Keratinocyte (primary cell): ENCODE results near the gene FLVCR1. TPM values are rescaled to one million over a fixed set of nuclear protein-coding genes. Genes with fewer than 3 reads are reported as not detected.

ENCODE experiments used
- DNase-seq: peaks from one replicate; pipeline ENCODE4 v3.0.0-alpha.2; 2011; ENCODE audit warnings: low read depth, missing footprints, low spot score
- FAIRE-seq: peaks from 2 replicates; lab custom pipeline; 2011; peaks lifted over from hg19 to GRCh38; lab: Jason Lieb, UNC
- H2AFZ ChIP-seq: 2 replicates; pipeline ENCODE4 v1.6.0; 2012; ENCODE audit warnings: low read length, control low read depth, inconsistent platforms; ENCODE audit not compliant: control insufficient read depth
- H3K27ac ChIP-seq: 2 replicates; pipeline ENCODE4 v1.5.1; 2011; ENCODE audit warnings: low read length; ENCODE audit not compliant: control insufficient read depth, insufficient read depth
- H3K27me3 ChIP-seq: 3 replicates; pipeline ENCODE4 v1.6.0; 2011; ENCODE audit warnings: low read length; ENCODE audit not compliant: control insufficient read depth, insufficient read depth; ENCODE audit errors: extremely low read depth
- H3K36me3 ChIP-seq, 2 experiments: 2 replicates in 1 of 2; 3 replicates in 1 of 2; pipeline ENCODE4 v1.5.1; 2011; ENCODE audit warnings: low read length in 2 of 2, mild to moderate bottlenecking in 1 of 2; ENCODE audit not compliant: control insufficient read depth in 2 of 2, insufficient read depth in 2 of 2; ENCODE audit errors: extremely low read depth in 1 of 2
- H3K4me1 ChIP-seq: 3 replicates; pipeline ENCODE4 v1.5.1; 2011; ENCODE audit warnings: low read length; ENCODE audit not compliant: control insufficient read depth, insufficient read depth; ENCODE audit errors: extremely low read depth
- H3K4me2 ChIP-seq: 3 replicates; pipeline ENCODE4 v1.6.0; 2011; ENCODE audit warnings: low read depth, low read length; ENCODE audit not compliant: control insufficient read depth, insufficient read depth; ENCODE audit errors: extremely low read depth
- H3K4me3 ChIP-seq, 3 experiments: fragments of 200-600 bp in 1 of 3; sonication (generic) in 1 of 3; 2 replicates in 2 of 3; 3 replicates in 1 of 3; pipeline ENCODE4 v1.5.1; 2011 to 2016; ENCODE audit warnings: low read length in 3 of 3, mild to moderate bottlenecking in 3 of 3, control low read depth in 2 of 3, inconsistent platforms in 1 of 3, low read depth in 1 of 3, mixed read lengths in 1 of 3, mixed run types in 1 of 3, moderate library complexity in 1 of 3; ENCODE audit not compliant: control insufficient read depth in 2 of 3, insufficient read depth in 2 of 3; ENCODE audit errors: extremely low read depth in 1 of 3
- H3K79me2 ChIP-seq: 2 replicates; pipeline ENCODE4 v1.6.0; 2012; ENCODE audit warnings: low read length; ENCODE audit not compliant: control insufficient read depth, insufficient read depth
- H3K9ac ChIP-seq: 3 replicates; pipeline ENCODE4 v1.6.0; 2011; ENCODE audit warnings: low read length; ENCODE audit not compliant: control insufficient read depth, insufficient read depth; ENCODE audit errors: extremely low read depth
- H3K9me1 ChIP-seq: 3 replicates; pipeline ENCODE4 v1.6.0; 2011; ENCODE audit warnings: low read length; ENCODE audit not compliant: control insufficient read depth, insufficient read depth; ENCODE audit errors: extremely low read depth
- H3K9me3 ChIP-seq: 2 replicates; pipeline ENCODE4 v1.5.1; 2012; ENCODE audit warnings: low read depth, low read length; ENCODE audit not compliant: control insufficient read depth
- H4K20me1 ChIP-seq: 3 replicates; pipeline ENCODE4 v1.6.0; 2011; ENCODE audit warnings: low read length; ENCODE audit not compliant: control insufficient read depth, insufficient read depth; ENCODE audit errors: extremely low read depth
- EZH2 ChIP-seq: IDR thresholded peaks from one replicate; pipeline ENCODE4 v1.6.1; 2012; ENCODE audit warnings: inconsistent platforms, mild to moderate bottlenecking, low read length, moderate library complexity
- dilution Hi-C: fragments of 300-500 bp; cut with MboI; formaldehyde crosslinking; loops from one replicate; pipeline ENCODE4 v1.7.0; 2020; ENCODE audit warnings: low sequenced_read_pairs; ENCODE audit not compliant: extremely low pct_ligation_motif_present
- polyA plus RNA-seq, 5 experiments: library from polyadenylated mRNA; depleted of rRNA in 3 of 5; stranded (reverse) in 3 of 5; stranded (forward) in 1 of 5; unstranded in 1 of 5; fragments of >200 nt; gene quantifications; 1 replicate in 1 of 5; 2 replicates in 3 of 5; 3 replicates in 1 of 5; pipeline versions ENCODE4 v1.2.1 to v1.2.3, GENCODE V29; 2011 to 2012; ENCODE audit warnings: missing spikeins in 2 of 5, low read depth in 1 of 5, low replicate concordance in 1 of 5
- TF ChIP-seq, protein P1 (sequence below), 3 experiments: IDR thresholded peaks in 1 of 3; conservative IDR thresholded peaks in 1 of 3; optimal IDR thresholded peaks in 1 of 3; 2 replicates in 2 of 3; 3 replicates in 1 of 3; pipeline versions ENCODE3 to v1.5.1; 2011; ENCODE audit warnings: low read length in 3 of 3, mild to moderate bottlenecking in 3 of 3, moderate library complexity in 2 of 3, control low read depth in 1 of 3, inconsistent platforms in 1 of 3; ENCODE audit not compliant: insufficient read depth in 2 of 3; ENCODE audit errors: extremely low read depth in 1 of 3

FLVCR1 gene
- polyA plus RNA-seq, 1 donor (not counting 4 experiments of a cell fraction or from before 2014, with no cell fraction given), result 6.4 TPM

DNA sequence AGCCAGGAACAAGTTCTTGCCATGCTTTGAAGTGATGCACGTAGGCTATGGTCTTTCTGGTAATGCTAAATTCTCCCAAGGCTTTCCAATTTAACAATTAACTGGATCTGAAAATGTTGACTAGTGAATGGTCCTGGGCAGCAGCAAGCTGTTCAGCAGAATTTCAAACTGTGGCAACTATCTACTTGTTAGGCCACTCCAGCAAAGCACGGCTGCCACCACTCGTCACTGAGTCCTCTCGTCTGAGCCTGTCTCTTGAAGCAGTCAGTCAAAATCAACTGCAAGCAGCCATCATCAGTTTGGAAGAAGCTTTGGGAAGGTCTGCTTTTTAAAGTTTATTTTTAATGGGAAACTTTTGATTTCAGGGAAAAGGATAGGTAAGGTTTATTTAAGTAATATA lies 6.1 kb downstream of the FLVCR1 start:
- Histone ChIP-seq H3K36me3 (peaks cover 6 to 7% of the 10 kb centered on the region in 2 experiments), H3K4me2 (no peak overlapping the region)
- FAIRE-seq, result no peak

DNA sequence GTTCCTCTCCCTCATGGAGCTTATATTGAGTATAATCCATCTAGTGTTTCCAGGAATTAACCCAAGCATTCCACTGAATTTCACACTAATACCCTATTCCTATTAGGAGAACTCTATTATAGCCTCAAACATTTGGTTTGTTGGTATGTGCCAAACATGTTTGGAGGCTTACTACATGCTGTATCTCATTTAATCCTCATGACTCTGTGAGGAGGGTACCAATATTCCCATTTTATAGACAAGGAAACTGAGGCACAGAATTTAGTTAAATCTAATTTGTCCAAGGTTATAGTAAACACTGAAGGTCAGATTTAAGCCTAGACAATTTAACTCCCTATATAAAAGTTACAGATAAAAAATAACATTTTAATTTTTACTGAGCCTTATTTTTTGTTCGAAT lies 9.1 kb downstream of the FLVCR1 start:
- dilution Hi-C loops, result no loop called here

More for the DNA sequence above, 6.1 kb downstream of the FLVCR1 start:
- peaks cover 14% of the 10 kb centered on the region for H3K4me1 ChIP-seq
- H4K20me1 ChIP-seq, result no peaks in the 10 kb centered on the region
- no peak for DNase-seq
- dilution Hi-C loops, result no loop called here
- no peak overlapping the region for H2AFZ ChIP-seq
- H3K9me1 ChIP-seq, result no peaks in the 10 kb centered on the region
- H3K27ac ChIP-seq, result no peak overlapping the region
- TF ChIP-seq, protein P1, sequence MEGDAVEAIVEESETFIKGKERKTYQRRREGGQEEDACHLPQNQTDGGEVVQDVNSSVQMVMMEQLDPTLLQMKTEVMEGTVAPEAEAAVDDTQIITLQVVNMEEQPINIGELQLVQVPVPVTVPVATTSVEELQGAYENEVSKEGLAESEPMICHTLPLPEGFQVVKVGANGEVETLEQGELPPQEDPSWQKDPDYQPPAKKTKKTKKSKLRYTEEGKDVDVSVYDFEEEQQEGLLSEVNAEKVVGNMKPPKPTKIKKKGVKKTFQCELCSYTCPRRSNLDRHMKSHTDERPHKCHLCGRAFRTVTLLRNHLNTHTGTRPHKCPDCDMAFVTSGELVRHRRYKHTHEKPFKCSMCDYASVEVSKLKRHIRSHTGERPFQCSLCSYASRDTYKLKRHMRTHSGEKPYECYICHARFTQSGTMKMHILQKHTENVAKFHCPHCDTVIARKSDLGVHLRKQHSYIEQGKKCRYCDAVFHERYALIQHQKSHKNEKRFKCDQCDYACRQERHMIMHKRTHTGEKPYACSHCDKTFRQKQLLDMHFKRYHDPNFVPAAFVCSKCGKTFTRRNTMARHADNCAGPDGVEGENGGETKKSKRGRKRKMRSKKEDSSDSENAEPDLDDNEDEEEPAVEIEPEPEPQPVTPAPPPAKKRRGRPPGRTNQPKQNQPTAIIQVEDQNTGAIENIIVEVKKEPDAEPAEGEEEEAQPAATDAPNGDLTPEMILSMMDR (optimal IDR thresholded peaks at IDR 0.05 in 1 of 3, IDR thresholded peaks at IDR 0.05 in 1 of 3, conservative IDR thresholded peaks at IDR 0.05 in 1 of 3; ENCODE audit: extremely low read depth in 1 of 3, insufficient read depth in 2 of 3, low read length in 3 of 3), result no peak
- no peak for TF ChIP-seq EZH2
- no peak overlapping the region for H3K4me3 ChIP-seq
- H3K27me3 ChIP-seq, result no peaks in the 10 kb centered on the region
- peaks cover 43% of the 10 kb centered on the region for H3K79me2 ChIP-seq
- H3K9me3 ChIP-seq, result no peaks in the 10 kb centered on the region
- no peak overlapping the region for H3K9ac ChIP-seq

More for the DNA sequence above, 9.1 kb downstream of the FLVCR1 start:
- Histone ChIP-seq H2AFZ (no peak overlapping the region), H3K9ac (no peak overlapping the region), H3K36me3 (peaks cover 0 to 7% of the 10 kb centered on the region in 2 experiments), H3K79me2 (peaks cover 16% of the 10 kb centered on the region), H3K4me2 (no peak overlapping the region), H3K27me3 (no peaks in the 10 kb centered on the region), H4K20me1 (no peaks in the 10 kb centered on the region), H3K9me3 (no peaks in the 10 kb centered on the region), H3K4me1 (peaks cover 4% of the 10 kb centered on the region), H3K27ac (no peak overlapping the region), H3K4me3 (no peak overlapping the region), H3K9me1 (no peaks in the 10 kb centered on the region)
- no peak for FAIRE-seq
- TF ChIP-seq, protein P1 (optimal IDR thresholded peaks at IDR 0.05 in 1 of 3, IDR thresholded peaks at IDR 0.05 in 1 of 3, conservative IDR thresholded peaks at IDR 0.05 in 1 of 3; ENCODE audit: extremely low read depth in 1 of 3, insufficient read depth in 2 of 3, low read length in 3 of 3), result no peak
- no peak for TF ChIP-seq EZH2
- DNase-seq, result no peak
